SK-N-SH (cell line): ENCODE results near the gene MUC22. TPM values are rescaled to one million over a fixed set of nuclear protein-coding genes. Genes with fewer than 3 reads are reported as not detected.

Experiments used
- CTCF ChIA-PET: fragments of 300-600, 350-600 bp; formaldehyde crosslinking; extraction: SDS; loops from one replicate; lab custom pipeline; 2021; lab: Yijun Ruan, JAX
- POLR2A ChIA-PET: fragments of 350-600 bp; sonication (Branson Sonifier 250); formaldehyde crosslinking; extraction: SDS; loops from one replicate; lab custom pipeline; 2020; ENCODE audit warnings: antibody characterized with exemption, inconsistent platforms; lab: Yijun Ruan, JAX
- DNase-seq: peaks from one replicate; pipeline ENCODE4 v3.0.0; 2012
- H2AFZ ChIP-seq: fragments of 200-600 bp; sonication (generic); 2 replicates; pipeline ENCODE4 v1.8.1; 2016; ENCODE audit warnings: antibody characterized with exemption, mild to moderate bottlenecking, low read depth
- H3F3A ChIP-seq: fragments of 200-600 bp; sonication (generic); replicated peaks from 2 replicates; pipeline ENCODE3; 2016; ENCODE audit warnings: antibody characterized with exemption, mild to moderate bottlenecking; ENCODE audit not compliant: insufficient read depth
- H3K27ac ChIP-seq, 2 experiments: fragments of 200-500 bp in 1 of 2; fragments of 200-600 bp in 1 of 2; sonication (Bioruptor generic) in 1 of 2; sonication (generic), shearing (Covaris generic) in 1 of 2; 2 replicates each; pipeline versions ENCODE4 v1.5.1 to v1.6.1; 2014 to 2016; ENCODE audit warnings: low read depth in 2 of 2, inconsistent platforms in 1 of 2, low read length in 1 of 2, mild to moderate bottlenecking in 1 of 2, mixed read lengths in 1 of 2
- H3K27me3 ChIP-seq: fragments of 200-600 bp; sonication (generic), shearing (Covaris generic); 2 replicates; pipeline ENCODE4 v1.6.1; 2016; ENCODE audit warnings: mixed run types; ENCODE audit not compliant: insufficient read depth
- H3K36me3 ChIP-seq, 2 experiments: fragments of 200-500 bp in 1 of 2; fragments of 200-600 bp in 1 of 2; sonication (Bioruptor generic) in 1 of 2; sonication (generic) in 1 of 2; replicated peaks in 1 of 2; 2 replicates each; pipeline versions ENCODE3 to v1.5.1; 2014 to 2016; ENCODE audit warnings: low read length in 1 of 2, mild to moderate bottlenecking in 1 of 2; ENCODE audit not compliant: insufficient read depth in 2 of 2, control insufficient read depth in 1 of 2
- H3K4me1 ChIP-seq, 2 experiments: fragments of 200-500 bp in 1 of 2; fragments of 200-600 bp in 1 of 2; sonication (Bioruptor generic) in 1 of 2; sonication (generic), shearing (Covaris generic) in 1 of 2; 2 replicates each; pipeline versions ENCODE4 v1.5.1 to v1.6.1; 2014 to 2016; ENCODE audit warnings: low read depth in 1 of 2, low read length in 1 of 2, mixed run types in 1 of 2; ENCODE audit not compliant: insufficient read depth in 2 of 2, control insufficient read depth in 1 of 2
- H3K4me2 ChIP-seq: fragments of 200-600 bp; sonication (generic), shearing (Covaris generic); 2 replicates; pipeline ENCODE4 v1.6.1; 2017; ENCODE audit warnings: mixed run types
- H3K4me3 ChIP-seq, 2 experiments: fragments of 200-500 bp in 1 of 2; fragments of 200-600 bp in 1 of 2; sonication (Bioruptor generic) in 1 of 2; sonication (generic), shearing (Covaris generic) in 1 of 2; 2 replicates each; pipeline versions ENCODE4 v1.5.1 to v1.8.1; 2014 to 2016; ENCODE audit warnings: low read depth in 2 of 2, inconsistent platforms in 1 of 2, low read length in 1 of 2, mild to moderate bottlenecking in 1 of 2, mixed read lengths in 1 of 2, moderate library complexity in 1 of 2
- H3K79me2 ChIP-seq: fragments of 200-600 bp; sonication (generic); 2 replicates; pipeline ENCODE4 v1.8.1; 2017; ENCODE audit warnings: mild to moderate bottlenecking; ENCODE audit not compliant: insufficient read depth
- H3K9ac ChIP-seq: fragments of 200-600 bp; sonication (generic); 2 replicates; pipeline ENCODE4 v1.6.1; 2017; ENCODE audit warnings: mixed run types
- H3K9me2 ChIP-seq: fragments of 200-600 bp; sonication (generic); 2 replicates; pipeline ENCODE4 v1.6.1; 2017; ENCODE audit warnings: mixed run types
- H3K9me3 ChIP-seq: fragments of 200-600 bp; sonication (generic); 2 replicates; pipeline ENCODE4 v1.6.1; 2017; ENCODE audit warnings: mixed run types, mild to moderate bottlenecking, moderate library complexity
- H4K20me1 ChIP-seq: fragments of 200-600 bp; sonication (generic); 2 replicates; pipeline ENCODE4 v1.6.1; 2017; ENCODE audit warnings: mild to moderate bottlenecking, mixed run types; ENCODE audit not compliant: insufficient read depth
- CHD2 ChIP-seq: fragments of 150-350 bp; IDR thresholded peaks from 2 replicates; pipeline ENCODE4 v1.6.1; 2018; ENCODE audit warnings: low read length; ENCODE audit not compliant: partially characterized antibody
- CTCF ChIP-seq: fragments of 200-600 bp; sonication (generic); IDR thresholded peaks from 2 replicates; pipeline ENCODE4 v1.6.1; 2017; ENCODE audit warnings: antibody characterized with exemption, mild to moderate bottlenecking, moderate library complexity
- EP300 ChIP-seq, 2 experiments: IDR thresholded peaks; 2 replicates each; pipeline versions ENCODE4 v1.4.0 to v1.6.1; 2012; ENCODE audit warnings: borderline replicate concordance in 1 of 2, low read depth in 1 of 2, low read length in 1 of 2
- MEF2A ChIP-seq: IDR thresholded peaks from 2 replicates; pipeline ENCODE4 v1.4.0; 2012; ENCODE audit warnings: low read depth, borderline replicate concordance
- NFIC ChIP-seq: IDR thresholded peaks from 2 replicates; pipeline ENCODE4 v1.4.0; 2012; ENCODE audit warnings: borderline replicate concordance
- PBX3 ChIP-seq: IDR thresholded peaks from 2 replicates; pipeline ENCODE4; 2012
- REST ChIP-seq: IDR thresholded peaks from 2 replicates; pipeline ENCODE4 v1.6.1; 2012; ENCODE audit warnings: mild to moderate bottlenecking, low read depth, low read length, moderate library complexity
- RFX5 ChIP-seq: IDR thresholded peaks from 2 replicates; pipeline ENCODE4 v1.6.1; 2012; ENCODE audit warnings: mild to moderate bottlenecking, improper control_type of control experiment, low read length
- RXRA ChIP-seq: IDR thresholded peaks from 2 replicates; pipeline ENCODE4 v1.4.0; 2012; ENCODE audit warnings: low read depth, mild to moderate bottlenecking, borderline replicate concordance
- SIN3A ChIP-seq: IDR thresholded peaks from 2 replicates; pipeline ENCODE4 v1.6.1; 2012; ENCODE audit warnings: low read depth, mild to moderate bottlenecking, low read length, moderate library complexity, borderline replicate concordance
- SMC3 ChIP-seq: IDR thresholded peaks from 2 replicates; pipeline ENCODE4 v1.6.1; 2012; ENCODE audit warnings: low read depth, low read length, improper control_type of control experiment
- WGBS: methylation state at CpG from one replicate; pipeline ENCODE4 v1.1.6; 2017; ENCODE audit warnings: low lambda C conversion rate; 5-methylcytosine and 5-hydroxymethylcytosine counted together
- polyA plus RNA-seq, 3 experiments: library from polyadenylated mRNA; depleted of rRNA; stranded (reverse); fragments of >200 nt; gene quantifications; 2 replicates each; pipeline ENCODE4 v1.2.3, GENCODE V29; 2012

Gene MUC22
- polyA plus RNA-seq, 1 of the 3 experiments (the other 2 are of a cell fraction) = 0.12 TPM

GRCh38 chr6:31011153-31011552, 879 bp downstream of the MUC22 start:
- Histone ChIP-seq H3K27ac (peak overlapping the region in 1 of 2 experiments; percentile 54; a peak in 1 of 4 replicates), H3K9ac (no peak overlapping the region), H3K9me2 (no peaks in the 10 kb centered on the region), H3K9me3 (0 out of 2 replicates have a peak, but pooled peaks cover 8% of the 10 kb centered on the region), H3K27me3 (no peaks in the 10 kb centered on the region), H2AFZ (no peak overlapping the region), H3K4me3 (no peak overlapping the region), H3K4me1 (peaks cover 0 to 9% of the 10 kb centered on the region in 2 experiments; a peak in 3 of 4 replicates), H3K79me2 (no peaks in the 10 kb centered on the region), H3K4me2 (no peak overlapping the region; the same call in 1 of the 2 replicates), H4K20me1 (no peaks in the 10 kb centered on the region), H3K36me3 (no peaks in the 10 kb centered on the region), H3F3A (peaks cover 21% of the 10 kb centered on the region)
- ChIA-PET CTCF (no interaction called here), POLR2A (no interaction called here)
- WGBS = 40% methylated on average over 6 of the region's 6 CpGs
- TF ChIP-seq SMC3 (no peak), NFIC (no peak), SIN3A (no peak), CTCF (no peak), MEF2A (no peak), RXRA (no peak), CHD2 (no peak), PBX3 (no peak), REST (no peak), RFX5 (no peak), EP300 (IDR thresholded peaks at IDR 0.05; ENCODE audit: borderline replicate concordance in 1 of 2, low read depth in 1 of 2, low read length in 1 of 2) (no peak)
- no peak for DNase-seq
